B cell (primary cell): ENCODE data around the gene SLC2A11. TPM values are rescaled to one million over a fixed set of nuclear protein-coding genes. Genes with fewer than 3 reads are reported as not detected.

Source experiments
- ATAC-seq: fragments of 200-7000 bp; cut with Tn5 transposase; one replicate; pipeline ENCODE4 v1.10.0; 2021; ENCODE audit warnings: low read depth, mild to moderate bottlenecking, moderate number of reproducible peaks, moderate library complexity
- CTCF ChIA-PET: fragments of 350-600 bp; sonication (Branson Sonifier 250); formaldehyde crosslinking; loops from one replicate; lab custom pipeline; 2021; ENCODE audit warnings: antibody characterized with exemption, inconsistent platforms; lab: Charles Lee
- POLR2A ChIA-PET: fragments of 350-600 bp; sonication (Branson Sonifier 250); formaldehyde crosslinking; loops from one replicate; lab custom pipeline; 2021; ENCODE audit warnings: antibody characterized with exemption; lab: Charles Lee
- DNase-seq: peaks from one replicate; pipeline ENCODE4 v3.0.0; 2013
- H2AFZ ChIP-seq: 2 replicates; pipeline ENCODE4 v1.6.1; 2012; ENCODE audit warnings: mild to moderate bottlenecking, low read depth, low read length; ENCODE audit not compliant: insufficient read depth, poor library complexity, severe bottlenecking
- H3K27ac ChIP-seq, 2 donors: 1 replicate in 1 of 2; 2 replicates in 1 of 2; pipeline ENCODE4 v1.5.1; 2012 to 2013; ENCODE audit warnings: low read length in 2 of 2, mild to moderate bottlenecking in 2 of 2, moderate library complexity in 1 of 2
- H3K27me3 ChIP-seq, 4 experiments: fragments of 200-600 bp in 1 of 4; sonication (generic) in 1 of 4; replicated peaks in 1 of 4; 1 replicate in 2 of 4; 2 replicates in 2 of 4; pipeline versions ENCODE4 v1.6.1 to v1.7.0; 2013 to 2016; ENCODE audit warnings: low read length in 3 of 4, mild to moderate bottlenecking in 2 of 4, mixed read lengths in 1 of 4, moderate library complexity in 1 of 4; ENCODE audit not compliant: insufficient read depth in 4 of 4, control insufficient read depth in 3 of 4; ENCODE audit errors: control extremely low read depth in 1 of 4
- H3K36me3 ChIP-seq, 2 experiments: replicated peaks in 1 of 2; 1 replicate in 1 of 2; 2 replicates in 1 of 2; pipeline versions ENCODE4 v1.6.1 to v1.7.1; 2013; ENCODE audit warnings: low read length in 1 of 2; ENCODE audit not compliant: insufficient read depth in 2 of 2, control insufficient read depth in 1 of 2; ENCODE audit errors: control extremely low read depth in 1 of 2, extremely low read depth in 1 of 2
- H3K4me1 ChIP-seq, 2 donors: fragments of 200-600 bp in 1 of 2; sonication (generic) in 1 of 2; 1 replicate in 1 of 2; 2 replicates in 1 of 2; pipeline versions ENCODE4 v1.5.1 to v1.6.1; 2013 to 2017; ENCODE audit warnings: low read length in 2 of 2; ENCODE audit not compliant: control insufficient read depth in 2 of 2, insufficient read depth in 2 of 2
- H3K4me2 ChIP-seq: replicated peaks from 2 replicates; pipeline ENCODE3; 2012; ENCODE audit warnings: mild to moderate bottlenecking, low read depth, low read length; ENCODE audit not compliant: poor library complexity, severe bottlenecking
- H3K4me3 ChIP-seq, 5 experiments: fragments of 200-600 bp in 1 of 5; sonication (generic) in 1 of 5; 1 replicate in 3 of 5; 2 replicates in 2 of 5; pipeline versions ENCODE4 v1.5.1 to v1.7.0; 2011 to 2016; ENCODE audit warnings: low read length in 4 of 5, mild to moderate bottlenecking in 4 of 5, low read depth in 2 of 5, control low read depth in 1 of 5, moderate library complexity in 1 of 5; ENCODE audit not compliant: insufficient read depth in 1 of 5; ENCODE audit errors: control extremely low read depth in 1 of 5, extremely low read depth in 1 of 5
- H3K79me2 ChIP-seq: fragments of 200-600 bp; sonication (generic); one replicate; pipeline ENCODE4 v1.6.0; 2016; ENCODE audit warnings: low read length; ENCODE audit not compliant: control insufficient read depth, insufficient read depth
- H3K9ac ChIP-seq: fragments of 200-600 bp; sonication (generic); 2 replicates; pipeline ENCODE4 v1.6.1; 2017; ENCODE audit warnings: mild to moderate bottlenecking, low read length, moderate library complexity
- H3K9me3 ChIP-seq, 3 donors: one replicate each; pipeline versions ENCODE4 v1.6.1 to v1.7.1; 2013; ENCODE audit warnings: low read length in 2 of 3; ENCODE audit not compliant: control insufficient read depth in 2 of 3, insufficient read depth in 1 of 3; ENCODE audit errors: control extremely low read depth in 1 of 3
- H4K20me1 ChIP-seq: 2 replicates; pipeline ENCODE4 v1.6.0; 2012; ENCODE audit warnings: mild to moderate bottlenecking, low read length; ENCODE audit not compliant: insufficient read depth, control insufficient read depth, poor library complexity, severe bottlenecking
- H3K27ac Mint-ChIP-seq: one replicate; pipeline ENCODE4 v1.8.0; 2021; ENCODE audit warnings: mixed read lengths
- H3K27me3 Mint-ChIP-seq: one replicate; pipeline ENCODE4 v1.8.0; 2021; ENCODE audit warnings: mixed read lengths
- H3K4me1 Mint-ChIP-seq: one replicate; pipeline ENCODE4 v1.8.0; 2021; ENCODE audit warnings: mixed read lengths
- H3K4me3 Mint-ChIP-seq: one replicate; pipeline ENCODE4 v1.8.0; 2021; ENCODE audit warnings: mixed read lengths
- H3K9me3 Mint-ChIP-seq: one replicate; pipeline ENCODE4 v1.8.0; 2022; ENCODE audit warnings: mixed read lengths; ENCODE audit not compliant: insufficient read depth
- CTCF ChIP-seq: fragments of 200-600 bp; IDR thresholded peaks from one replicate; pipeline ENCODE4 v1.8.0; 2022; ENCODE audit warnings: antibody characterized with exemption, mild to moderate bottlenecking
- EZH2 ChIP-seq: IDR thresholded peaks from 2 replicates; pipeline ENCODE4 v1.6.1; 2012; ENCODE audit warnings: borderline replicate concordance, low read depth, mild to moderate bottlenecking, moderate library complexity, low read length; ENCODE audit not compliant: insufficient read depth, poor library complexity, severe bottlenecking
- WGBS: methylation state at CpG from one replicate; pipeline ENCODE4 v1.1.5; 2013; ENCODE audit warnings: missing lambda C conversion rate; ENCODE audit not compliant: insufficient coverage; 5-methylcytosine and 5-hydroxymethylcytosine counted together
- intact Hi-C: fragments of 100-400 bp; cut with micrococcal nuclease; formaldehyde crosslinking; loops from one replicate; pipeline ENCODE4 v1.10.0; 2022
- polyA plus RNA-seq: library from polyadenylated mRNA; depleted of rRNA; stranded (reverse); fragments of >200 nt; gene quantifications from 2 replicates; pipeline ENCODE4 v1.2.3, GENCODE V29; 2012
- total RNA-seq, 2 donors: library from RNA; stranded (reverse); fragments of 120-200 nt in 1 of 2; gene quantifications; 1 replicate in 1 of 2; 2 replicates in 1 of 2; pipeline versions ENCODE4 v1.2.3 to v1.2.4, GENCODE V29; 2013 to 2022

Gene SLC2A11
- total and polyA plus RNA-seq, 2 donors (not counting 1 experiment from before 2014, with no cell fraction given): 38.6 to 54.3 TPM

GRCh38 chr22:23913306-23913660 lies 55.6 kb downstream of the SLC2A11 start:
- Histone ChIP-seq H2AFZ (peak overlapping the region; percentile 97), H3K4me3 (peak overlapping the region; percentile 52 to 96 (median 68)), H3K27ac (peak overlapping the region; percentile 68 to 92), H3K79me2 (peaks cover 23% of the 10 kb centered on the region), H3K4me2 (peak overlapping the region; percentile 97), H3K4me1 (peaks cover 21 to 24% of the 10 kb centered on the region in 2 donors), H3K9ac (peak overlapping the region; percentile 95), H3K27me3 (no peaks in the 10 kb centered on the region), H4K20me1 (no peaks in the 10 kb centered on the region), H3K36me3 (peaks cover 0 to 4% of the 10 kb centered on the region in 2 experiments), H3K9me3 (no peaks in the 10 kb centered on the region)
- TF ChIP-seq EZH2 (no peak), CTCF (no peak)
- DNase-seq (no peak), ATAC-seq (no peak)
- Mint-ChIP-seq H3K4me1 (peaks cover 31% of the 10 kb centered on the region), H3K27ac (peak overlapping the region; percentile 98), H3K4me3 (peak overlapping the region; percentile 98), H3K27me3 (no peaks in the 10 kb centered on the region), H3K9me3 (no peaks in the 10 kb centered on the region)
- intact Hi-C loops: loop anchor here (5.0 kb wide), 3 partner anchors 56 to 644 kb away; partner anchors contain the start of genes GUCD1, SLC2A11, SMARCB1 and SNRPD3
- POLR2A ChIA-PET: interaction anchor here (0.5 to 2.6 kb wide), 6 partner anchors 19 to 1650 kb away, joined by 3 to 22 read pairs (median 6); partner anchors contain the start of genes MIF and SLC2A11
- 0% methylated on average over 1 of the region's 1 CpG for WGBS
- CTCF ChIA-PET: interaction anchor here (0.9 to 3.4 kb wide), 4 partner anchors 19 to 244 kb away, joined by 3 to 25 read pairs (median 4); partner anchors contain the start of gene MIF
